ENCODE measurements around the gene SERPINA4.

SERPINA4 gene

DNA sequence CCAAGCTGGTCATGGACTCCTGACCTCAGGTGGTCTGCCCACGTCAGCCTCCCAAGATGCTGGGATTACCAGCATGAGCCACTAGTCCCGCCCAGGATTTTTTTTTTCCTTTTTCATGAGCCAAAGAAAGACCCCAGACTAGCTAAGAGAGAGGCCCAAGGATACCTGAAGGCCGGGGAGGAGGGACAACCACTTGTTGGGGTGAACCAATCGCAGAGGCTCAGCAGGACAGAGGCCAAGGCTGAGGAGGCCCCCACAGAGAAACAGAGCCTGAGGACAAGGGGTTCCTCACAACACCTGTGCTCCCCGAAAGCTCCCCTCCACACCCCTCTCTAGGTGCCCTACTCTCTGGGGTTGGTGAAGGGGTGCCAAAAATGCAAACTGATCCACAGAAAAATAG, 49.9 kb downstream of the SERPINA4 start:
- Histone ChIP-seq H4K20me1 (ENCODE audit: control insufficient read depth, insufficient read depth, low read depth, low read length) (no peaks in the 10 kb centered on the region), H3K4me3 (ENCODE audit: low read length) (no peak overlapping the region), H3F3A (ENCODE audit: control insufficient read depth, insufficient read depth) (no peaks in the 10 kb centered on the region), H3K36me3 (ENCODE audit: control insufficient read depth, low read length) (no peaks in the 10 kb centered on the region), H3K27me3 (ENCODE audit: control insufficient read depth, low read length) (no peaks in the 10 kb centered on the region), H3K4me2 (ENCODE audit: low read length) (no peak overlapping the region), H3K4me1 (ENCODE audit: control insufficient read depth, low read length) (no peaks in the 10 kb centered on the region), H3K27ac (ENCODE audit: low read depth, low read length) (no peak overlapping the region), H3K9me3 (ENCODE audit: control insufficient read depth, insufficient read depth, low read length) (no peaks in the 10 kb centered on the region), H3K9me2 (replicated peaks; ENCODE audit: control insufficient read depth, low read length) (no peaks in the 10 kb centered on the region), H3K79me2 (ENCODE audit: control insufficient read depth, low read length) (no peaks in the 10 kb centered on the region)
- no peak for TF ChIP-seq EZH2phosphoT487 (IDR thresholded peaks at IDR 0.05; ENCODE audit: borderline replicate concordance, low read length)
- TF ChIP-seq, protein P1, sequence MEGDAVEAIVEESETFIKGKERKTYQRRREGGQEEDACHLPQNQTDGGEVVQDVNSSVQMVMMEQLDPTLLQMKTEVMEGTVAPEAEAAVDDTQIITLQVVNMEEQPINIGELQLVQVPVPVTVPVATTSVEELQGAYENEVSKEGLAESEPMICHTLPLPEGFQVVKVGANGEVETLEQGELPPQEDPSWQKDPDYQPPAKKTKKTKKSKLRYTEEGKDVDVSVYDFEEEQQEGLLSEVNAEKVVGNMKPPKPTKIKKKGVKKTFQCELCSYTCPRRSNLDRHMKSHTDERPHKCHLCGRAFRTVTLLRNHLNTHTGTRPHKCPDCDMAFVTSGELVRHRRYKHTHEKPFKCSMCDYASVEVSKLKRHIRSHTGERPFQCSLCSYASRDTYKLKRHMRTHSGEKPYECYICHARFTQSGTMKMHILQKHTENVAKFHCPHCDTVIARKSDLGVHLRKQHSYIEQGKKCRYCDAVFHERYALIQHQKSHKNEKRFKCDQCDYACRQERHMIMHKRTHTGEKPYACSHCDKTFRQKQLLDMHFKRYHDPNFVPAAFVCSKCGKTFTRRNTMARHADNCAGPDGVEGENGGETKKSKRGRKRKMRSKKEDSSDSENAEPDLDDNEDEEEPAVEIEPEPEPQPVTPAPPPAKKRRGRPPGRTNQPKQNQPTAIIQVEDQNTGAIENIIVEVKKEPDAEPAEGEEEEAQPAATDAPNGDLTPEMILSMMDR (IDR thresholded peaks at IDR 0.05; ENCODE audit: low read depth, low read length, poor library complexity, severe bottlenecking), result no peak

DNA sequence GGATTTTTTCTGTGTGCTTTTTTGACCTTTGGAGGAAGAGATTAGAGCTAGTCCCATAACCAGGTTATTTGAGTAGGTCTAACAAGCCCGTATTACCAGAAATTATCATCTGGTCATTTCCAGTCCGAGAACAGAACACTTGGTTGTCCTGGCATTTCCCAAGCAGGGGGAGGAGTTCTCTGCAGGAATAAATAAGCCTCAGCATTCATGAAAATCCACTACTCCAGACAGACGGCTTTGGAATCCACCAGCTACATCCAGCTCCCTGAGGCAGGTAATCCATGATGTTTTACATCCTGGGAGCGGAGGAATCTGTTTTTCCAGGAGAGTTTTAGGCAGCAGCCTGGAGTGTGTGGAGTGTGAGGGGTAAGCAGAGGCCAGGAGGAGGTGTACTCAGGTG, 50.9 kb downstream of the SERPINA4 start, which contains the start of gene SERPINA3:
SERPINA3 (plus strand) TSS at position 218 of the 400 bp plus-strand sequence. CDS start 2,051 bp downstream, outside the sequence.
- Histone ChIP-seq H3K36me3 (ENCODE audit: control insufficient read depth, low read length) (no peaks in the 10 kb centered on the region), H4K20me1 (ENCODE audit: control insufficient read depth, insufficient read depth, low read depth, low read length) (no peaks in the 10 kb centered on the region), H3K27me3 (ENCODE audit: control insufficient read depth, low read length) (no peaks in the 10 kb centered on the region), H3K9me3 (ENCODE audit: control insufficient read depth, insufficient read depth, low read length) (peaks cover 6% of the 10 kb centered on the region; the same call in 1 of the 2 replicates), H3K4me3 (ENCODE audit: low read length) (no peak within 1 kb of the TSS), H3K4me1 (ENCODE audit: control insufficient read depth, low read length) (no peaks in the 10 kb centered on the region), H3K9me2 (replicated peaks; ENCODE audit: control insufficient read depth, low read length) (no peaks in the 10 kb centered on the region), H3K79me2 (ENCODE audit: control insufficient read depth, low read length) (no peaks in the 10 kb centered on the region), H3K27ac (ENCODE audit: low read depth, low read length) (no peak within 1 kb of the TSS), H3F3A (ENCODE audit: control insufficient read depth, insufficient read depth) (no peaks in the 10 kb centered on the region), H3K4me2 (ENCODE audit: low read length) (no peak within 1 kb of the TSS)
- TF ChIP-seq, protein P1 (IDR thresholded peaks at IDR 0.05; ENCODE audit: low read depth, low read length, poor library complexity, severe bottlenecking), result no peak
- TF ChIP-seq EZH2phosphoT487 (IDR thresholded peaks at IDR 0.05; ENCODE audit: borderline replicate concordance, low read length), result no peak

DNA sequence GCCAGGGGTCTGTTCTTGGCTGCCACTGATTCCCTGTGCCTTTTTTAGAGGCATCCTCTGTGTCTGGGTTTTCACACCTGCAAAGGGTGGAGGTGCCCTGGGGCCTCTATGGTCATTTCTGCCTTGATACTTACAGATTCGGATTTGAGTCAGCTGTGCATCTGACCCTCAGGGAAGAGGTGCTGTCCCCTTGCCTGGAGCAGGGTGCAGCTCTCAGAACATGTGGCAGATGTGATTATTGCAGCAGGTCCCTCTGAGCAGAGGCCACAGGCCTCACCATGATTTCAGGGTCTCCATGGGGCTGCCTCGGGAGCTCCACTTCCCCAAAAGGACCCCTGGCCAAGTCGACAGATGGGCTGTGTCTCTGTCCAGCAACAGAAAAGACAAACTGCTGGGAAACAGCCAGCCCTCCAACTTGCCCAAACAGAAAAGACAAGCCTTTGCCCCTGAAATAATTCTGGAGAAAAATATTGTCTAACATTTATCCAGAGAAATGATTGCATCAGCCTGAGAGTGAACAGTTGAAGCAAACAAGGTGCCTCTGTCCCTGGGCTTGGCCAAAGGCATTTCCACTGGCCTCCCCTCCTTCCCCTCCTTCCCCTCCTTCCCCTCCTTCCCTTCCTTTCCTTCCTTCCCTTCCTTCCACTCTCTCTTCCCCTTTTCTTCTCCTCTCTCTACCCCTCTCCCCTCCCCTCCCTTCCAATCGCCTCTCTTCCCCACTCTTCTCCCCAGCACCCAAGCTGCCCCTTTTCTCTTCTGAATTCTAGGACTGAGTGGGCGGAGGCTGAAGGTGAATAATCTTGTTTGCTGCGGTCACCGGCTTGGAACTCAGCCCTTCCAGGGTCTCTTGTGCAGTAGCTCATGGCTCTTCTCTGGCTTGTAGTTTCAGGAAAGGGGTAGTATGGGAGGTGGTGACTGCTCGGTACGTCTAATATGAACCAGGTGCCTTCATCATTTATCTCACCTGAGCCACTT, 51.6 kb downstream of the SERPINA4 start:
- Histone ChIP-seq H3K36me3 (ENCODE audit: control insufficient read depth, low read length) (no peaks in the 10 kb centered on the region), H3F3A (ENCODE audit: control insufficient read depth, insufficient read depth) (no peaks in the 10 kb centered on the region), H3K4me2 (ENCODE audit: low read length) (no peak overlapping the region), H3K4me1 (ENCODE audit: control insufficient read depth, low read length) (no peaks in the 10 kb centered on the region), H3K27ac (ENCODE audit: low read depth, low read length) (no peak overlapping the region), H3K9me2 (replicated peaks; ENCODE audit: control insufficient read depth, low read length) (no peaks in the 10 kb centered on the region), H4K20me1 (ENCODE audit: control insufficient read depth, insufficient read depth, low read depth, low read length) (no peaks in the 10 kb centered on the region), H3K79me2 (ENCODE audit: control insufficient read depth, low read length) (no peaks in the 10 kb centered on the region), H3K27me3 (ENCODE audit: control insufficient read depth, low read length) (no peaks in the 10 kb centered on the region), H3K9me3 (ENCODE audit: control insufficient read depth, insufficient read depth, low read length) (peaks cover 11% of the 10 kb centered on the region), H3K4me3 (ENCODE audit: low read length) (no peak overlapping the region)
- TF ChIP-seq, protein P1 (IDR thresholded peaks at IDR 0.05; ENCODE audit: low read depth, low read length, poor library complexity, severe bottlenecking), result no peak
- TF ChIP-seq EZH2phosphoT487 (IDR thresholded peaks at IDR 0.05; ENCODE audit: borderline replicate concordance, low read length), result no peak
